Progenitor cell of endocrine pancreas (in vitro differentiated cells): Measurements from ENCODE around the gene CSRP2. TPM values are rescaled to one million over a fixed set of nuclear protein-coding genes. Genes with fewer than 3 reads are reported as not detected.

Experiments used
- DNase-seq: peaks from one replicate; pipeline ENCODE4 v3.0.0; 2021; ENCODE audit warnings: low spot score; ENCODE audit not compliant: unreplicated experiment
- H3K27ac Mint-ChIP-seq: 2 replicates; pipeline ENCODE4 v1.8.0; 2021; ENCODE audit warnings: mild to moderate bottlenecking, moderate library complexity, mixed read lengths
- H3K27me3 Mint-ChIP-seq: 2 replicates; pipeline ENCODE4 v1.8.0; 2021; ENCODE audit warnings: mixed read lengths
- H3K36me3 Mint-ChIP-seq: 2 replicates; pipeline ENCODE4 v1.8.0; 2022; ENCODE audit warnings: mixed read lengths; ENCODE audit not compliant: insufficient read depth
- H3K4me1 Mint-ChIP-seq: 2 replicates; pipeline ENCODE4 v1.8.0; 2021; ENCODE audit warnings: low read depth, mixed read lengths
- H3K4me3 Mint-ChIP-seq: 2 replicates; pipeline ENCODE4 v1.8.0; 2021; ENCODE audit warnings: low read depth, mild to moderate bottlenecking, moderate library complexity, mixed read lengths
- H3K9me3 Mint-ChIP-seq: 2 replicates; pipeline ENCODE4 v1.8.0; 2021; ENCODE audit warnings: low read depth, mixed read lengths
- CTCF ChIP-seq: fragments of 200-600 bp; sonication (generic); IDR thresholded peaks from one replicate; pipeline ENCODE4 v1.5.0; 2021; ENCODE audit warnings: antibody characterized with exemption, mild to moderate bottlenecking; ENCODE audit not compliant: unreplicated experiment
- total RNA-seq: library from RNA; stranded (reverse); gene quantifications from 2 replicates; pipeline ENCODE4 v1.2.1, GENCODE V29; 2021

Gene CSRP2
- total RNA-seq, 1 donor from 2014 or later, result 96.1 TPM

- peaks cover 1% of the 10 kb centered on the region for H3K4me1 Mint-ChIP-seq
- H3K4me3 Mint-ChIP-seq, result no peak overlapping the region
- H3K27ac Mint-ChIP-seq, result no peak overlapping the region
- TF ChIP-seq CTCF, result no peak
- H3K9me3 Mint-ChIP-seq, result no peaks in the 10 kb centered on the region
- no peaks in the 10 kb centered on the region for H3K36me3 Mint-ChIP-seq
- H3K27me3 Mint-ChIP-seq, result no peaks in the 10 kb centered on the region
- no peak for DNase-seq
Measured at GRCh38 chr12:76914102-76914859, 35.5 kb upstream of the CSRP2 start.

GRCh38 chr12:76909290-76909689 lies 30.5 kb upstream of the CSRP2 start:
- no peak overlapping the region for H3K4me3 Mint-ChIP-seq
- DNase-seq, result no peak
- peaks cover 3% of the 10 kb centered on the region for H3K4me1 Mint-ChIP-seq
- no peak overlapping the region for H3K27ac Mint-ChIP-seq
- H3K36me3 Mint-ChIP-seq, result no peaks in the 10 kb centered on the region
- no peaks in the 10 kb centered on the region for H3K9me3 Mint-ChIP-seq
- no peak for TF ChIP-seq CTCF
- no peaks in the 10 kb centered on the region for H3K27me3 Mint-ChIP-seq

GRCh38 chr12:76908303-76909017 lies 29.6 kb upstream of the CSRP2 start:
- Mint-ChIP-seq H3K36me3 (no peaks in the 10 kb centered on the region), H3K9me3 (no peaks in the 10 kb centered on the region), H3K4me1 (peaks cover 3% of the 10 kb centered on the region), H3K27ac (no peak overlapping the region), H3K4me3 (no peak overlapping the region), H3K27me3 (no peaks in the 10 kb centered on the region)
- TF ChIP-seq CTCF, result no peak
- DNase-seq, result no peak

GRCh38 chr12:76901628-76902380 lies 23.0 kb upstream of the CSRP2 start:
- Mint-ChIP-seq H3K36me3 (no peaks in the 10 kb centered on the region), H3K27me3 (no peaks in the 10 kb centered on the region), H3K27ac (peak overlapping the region; percentile 25), H3K4me3 (no peak overlapping the region), H3K9me3 (no peaks in the 10 kb centered on the region), H3K4me1 (no peaks in the 10 kb centered on the region)
- DNase-seq, result no peak
- TF ChIP-seq CTCF, result no peak

GRCh38 chr12:76899522-76899921 lies 20.7 kb upstream of the CSRP2 start:
- no peak overlapping the region for H3K4me3 Mint-ChIP-seq
- no peaks in the 10 kb centered on the region for H3K4me1 Mint-ChIP-seq
- H3K36me3 Mint-ChIP-seq, result no peaks in the 10 kb centered on the region
- H3K9me3 Mint-ChIP-seq, result peaks cover 2% of the 10 kb centered on the region
- no peak for TF ChIP-seq CTCF
- H3K27me3 Mint-ChIP-seq, result no peaks in the 10 kb centered on the region
- no peak overlapping the region for H3K27ac Mint-ChIP-seq
- DNase-seq, result no peak
